Tibial nerve (tissue), 4 donors: ENCODE data around the gene PKP1. TPM values are rescaled to one million over a fixed set of nuclear protein-coding genes. Genes with fewer than 3 reads are reported as not detected.

Experiments
- DNase-seq, 2 donors: peaks; one replicate each; pipeline ENCODE4 v3.0.0-alpha.2; 2019; ENCODE audit warnings: low spot score in 2 of 2
- H3K27ac ChIP-seq, 4 donors: fragments of 200-600 bp; sonication (generic) in 3 of 4; one replicate each; pipeline ENCODE4 v1.5.1; 2017 to 2019; ENCODE audit warnings: mild to moderate bottlenecking in 1 of 4
- H3K27me3 ChIP-seq, 2 donors: fragments of 200-600 bp; sonication (generic) in 1 of 2; one replicate each; pipeline versions ENCODE4 v1.5.1 to v1.6.0; 2017 to 2019
- H3K36me3 ChIP-seq, 3 donors: fragments of 200-600 bp; sonication (generic); one replicate each; pipeline ENCODE4 v1.5.1; 2018 to 2019
- H3K4me1 ChIP-seq, 4 donors: fragments of 200-600 bp; sonication (generic) in 3 of 4; one replicate each; pipeline ENCODE4 v1.5.1; 2017 to 2019
- H3K4me3 ChIP-seq, 4 donors: fragments of 200-600 bp; sonication (generic) in 3 of 4; one replicate each; pipeline ENCODE4 v1.5.1; 2017 to 2019; ENCODE audit warnings: mild to moderate bottlenecking in 1 of 4, moderate library complexity in 1 of 4
- H3K9me3 ChIP-seq, 4 donors: fragments of 200-600 bp; sonication (generic) in 3 of 4; one replicate each; pipeline ENCODE4 v1.5.1; 2017 to 2019
- CTCF ChIP-seq, 5 experiments: fragments of 200-600 bp in 3 of 5; fragments of 450-650 bp in 2 of 5; sonication (generic) in 3 of 5; IDR thresholded peaks; one replicate each; pipeline ENCODE4 v1.5.1; 2016 to 2019; ENCODE audit warnings: antibody characterized with exemption in 5 of 5, mild to moderate bottlenecking in 3 of 5, moderate library complexity in 2 of 5
- EP300 ChIP-seq, 2 donors: sonication (generic); formaldehyde crosslinking; IDR thresholded peaks; one replicate each; pipeline ENCODE4 v1.6.1; 2017; ENCODE audit warnings: antibody characterized with exemption in 2 of 2, mild to moderate bottlenecking in 1 of 2
- POLR2A ChIP-seq, 2 donors: fragments of 450-650 bp; IDR thresholded peaks; one replicate each; pipeline ENCODE4 v1.6.1; 2017; ENCODE audit warnings: antibody characterized with exemption in 2 of 2, mild to moderate bottlenecking in 2 of 2, moderate library complexity in 2 of 2
- WGBS, 2 donors: methylation state at CpG; one replicate each; pipeline ENCODE4 v1.1.5; 2018; 5-methylcytosine and 5-hydroxymethylcytosine counted together
- total RNA-seq, 4 donors: library from RNA; depleted of rRNA; stranded (reverse); fragments of >200 nt; gene quantifications; one replicate each; pipeline ENCODE4 v1.1.0, GENCODE V29; 2016

PKP1 gene
- total RNA-seq, 4 donors from 2014 or later, result 0.22 to 0.90 (median 0.39) TPM; not detected in 1

GRCh38 chr1:201318504-201319340, 35.4 kb downstream of the PKP1 start:
- no peak for DNase-seq
- Histone ChIP-seq H3K36me3 (no peaks in the 10 kb centered on the region), H3K4me3 (no peak overlapping the region), H3K4me1 (no peaks in the 10 kb centered on the region), H3K27me3 (no peaks in the 10 kb centered on the region), H3K27ac (no peak overlapping the region), H3K9me3 (no peaks in the 10 kb centered on the region)
- TF ChIP-seq POLR2A (IDR thresholded peaks at IDR 0.05) (no peak), EP300 (IDR thresholded peaks at IDR 0.05) (no peak), CTCF (IDR thresholded peaks at IDR 0.05) (no peak)
- 78 to 87% methylated on average over 14 to 15 of the region's 15 CpGs for WGBS, 2 donors

GRCh38 chr1:201319631-201320030, 36.3 kb downstream of the PKP1 start:
- no peaks in the 10 kb centered on the region for H3K36me3 ChIP-seq
- no peak for DNase-seq
- H3K9me3 ChIP-seq, result no peaks in the 10 kb centered on the region
- H3K27me3 ChIP-seq, result no peaks in the 10 kb centered on the region
- no peak for TF ChIP-seq POLR2A (IDR thresholded peaks at IDR 0.05)
- no peak for TF ChIP-seq CTCF (IDR thresholded peaks at IDR 0.05)
- no peak for TF ChIP-seq EP300 (IDR thresholded peaks at IDR 0.05)
- H3K4me1 ChIP-seq, result no peaks in the 10 kb centered on the region
- WGBS, 2 donors, result 88 to 90% methylated on average over 5 to 6 of the region's 6 CpGs
- H3K4me3 ChIP-seq, result no peak overlapping the region
- no peak overlapping the region for H3K27ac ChIP-seq

GRCh38 chr1:201320168-201320788, 37.0 kb downstream of the PKP1 start:
- H3K4me1 ChIP-seq, result no peaks in the 10 kb centered on the region
- H3K4me3 ChIP-seq, result no peak overlapping the region
- TF ChIP-seq EP300 (IDR thresholded peaks at IDR 0.05) (no peak), POLR2A (IDR thresholded peaks at IDR 0.05) (no peak), CTCF (IDR thresholded peaks at IDR 0.05) (no peak)
- H3K36me3 ChIP-seq, result no peaks in the 10 kb centered on the region
- H3K9me3 ChIP-seq, result no peaks in the 10 kb centered on the region
- no peak overlapping the region for H3K27ac ChIP-seq
- DNase-seq, result no peak
- no peaks in the 10 kb centered on the region for H3K27me3 ChIP-seq
- WGBS, 2 donors, result 76 to 79% methylated on average over 12 of the region's 12 CpGs

DNA sequence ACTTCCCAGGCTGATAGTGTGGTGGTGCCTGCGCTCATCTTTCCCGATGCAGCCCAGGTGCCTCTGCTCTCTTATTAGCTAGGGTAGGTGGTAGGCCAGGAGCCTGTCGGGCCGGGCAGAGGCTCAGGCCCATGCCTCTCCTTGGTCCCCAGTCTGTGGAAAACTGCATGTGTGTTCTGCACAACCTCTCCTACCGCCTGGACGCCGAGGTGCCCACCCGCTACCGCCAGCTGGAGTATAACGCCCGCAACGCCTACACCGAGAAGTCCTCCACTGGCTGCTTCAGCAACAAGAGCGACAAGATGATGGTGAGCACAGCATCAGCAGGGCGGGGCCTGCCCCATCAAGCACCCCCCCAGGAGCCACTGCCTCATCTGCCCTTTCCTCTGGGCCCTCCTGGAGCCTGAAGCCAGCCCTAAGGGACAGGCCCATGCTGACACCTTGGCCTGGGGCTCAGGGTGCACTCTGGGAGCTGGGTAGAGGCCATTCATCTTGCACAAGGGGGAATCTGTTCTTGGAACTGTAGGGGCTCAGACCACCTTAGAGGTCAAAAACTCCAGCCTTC, 38.6 kb downstream of the PKP1 start:
- Histone ChIP-seq H3K4me1 (no peaks in the 10 kb centered on the region), H3K36me3 (no peaks in the 10 kb centered on the region), H3K27ac (no peak overlapping the region), H3K27me3 (no peaks in the 10 kb centered on the region), H3K4me3 (no peak overlapping the region), H3K9me3 (no peaks in the 10 kb centered on the region)
- WGBS, 2 donors, result 74 to 89% methylated on average over 9 to 15 of the region's 15 CpGs
- DNase-seq, result no peak
- TF ChIP-seq EP300 (IDR thresholded peaks at IDR 0.05), result no peak
- no peak for TF ChIP-seq CTCF (IDR thresholded peaks at IDR 0.05)
- TF ChIP-seq POLR2A (IDR thresholded peaks at IDR 0.05), result no peak
